Caki2 (cell line): ENCODE data around the gene TASL. TPM values are rescaled to one million over a fixed set of nuclear protein-coding genes. Genes with fewer than 3 reads are reported as not detected.
"Not testable (repeated sequence)": the region's sequence is repeated elsewhere in the genome, so short reads cannot be mapped to it uniquely, and the experiment has no call there.

Experiments used
- DNase-seq: peaks from one replicate; pipeline ENCODE4 v3.0.0-alpha.2; 2015; ENCODE audit warnings: low read depth
- in situ Hi-C: cut with HindIII; loops from 2 replicates; pipeline ENCODE4 v1.10.0; 2016; ENCODE audit warnings: low sequenced_read_pairs, low pct_unique_long_range_greater_than_20kb, mixed read lengths
- total RNA-seq: library from RNA; depleted of rRNA; stranded (reverse); fragments of >200 nt; shearing (Covaris generic); gene quantifications from 2 replicates; pipeline ENCODE4 v1.2.3, GENCODE V29; 2014; ENCODE audit warnings: low replicate concordance

TASL gene
- total RNA-seq, 1 experiment from 2014 or later: not detected

DNA sequence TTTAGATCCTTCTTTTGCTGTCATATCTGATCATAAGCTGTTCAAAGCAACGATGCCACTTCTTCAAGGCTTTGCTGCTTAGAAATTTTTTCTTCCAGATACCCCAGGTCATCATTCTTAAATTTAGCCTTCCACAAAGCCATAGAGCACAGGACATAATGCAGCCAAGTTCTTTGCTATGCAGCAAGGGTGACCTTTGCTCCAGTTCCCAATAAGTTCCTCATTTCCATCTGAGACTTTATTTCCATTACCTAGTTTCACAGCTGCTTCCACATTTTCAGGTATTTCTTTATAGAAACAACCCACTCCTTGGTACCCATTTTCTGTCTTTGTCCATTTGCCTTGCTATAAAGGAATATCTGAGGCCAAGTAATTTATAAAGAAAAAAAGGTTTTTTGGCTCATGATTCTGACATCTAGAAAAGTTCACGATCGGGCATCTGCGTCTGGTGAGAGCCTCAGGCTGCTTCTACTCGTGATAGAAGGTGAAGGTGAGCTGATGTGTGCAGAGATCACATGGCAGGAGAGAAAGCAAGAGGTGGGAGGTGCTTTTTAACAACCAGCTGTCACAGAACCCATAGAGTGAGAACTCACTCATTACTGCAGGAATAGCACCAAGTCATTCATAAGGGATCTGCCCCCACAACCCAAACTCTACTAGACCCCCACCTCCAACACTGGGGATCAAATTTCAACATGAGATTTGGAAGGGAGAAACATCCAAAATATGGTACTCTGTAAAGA, 11.8 kb upstream of the TASL start:
- no peak for DNase-seq
- in situ Hi-C loops: no loop called here

GRCh38 chrX:30586516-30586915, 8.9 kb upstream of the TASL start:
- in situ Hi-C loops: no loop called here
- no peak for DNase-seq

DNA sequence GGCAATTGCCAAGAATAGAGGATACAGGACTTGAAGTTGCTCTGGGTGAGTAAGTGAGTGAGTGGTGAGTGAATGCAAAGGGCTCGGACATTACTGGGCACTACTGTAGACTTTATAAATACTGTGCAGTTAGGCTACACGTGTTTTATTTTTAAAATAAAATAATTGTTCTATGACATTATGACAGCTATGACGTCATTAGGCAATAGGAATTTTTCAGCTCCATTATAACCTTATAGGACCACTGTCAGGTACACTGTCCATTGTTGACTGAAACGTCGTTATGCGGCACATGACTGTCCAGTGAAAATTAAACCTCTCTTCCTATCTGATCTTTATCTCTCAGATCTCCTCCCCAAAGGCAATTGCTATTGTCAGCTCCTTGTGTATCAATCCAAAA, 5.1 kb upstream of the TASL start:
- in situ Hi-C loops: no loop called here
- no peak for DNase-seq

GRCh38 chrX:30580641-30581040, 3.1 kb upstream of the TASL start:
- no peak for DNase-seq
- in situ Hi-C loops: no loop called here

- in situ Hi-C loops: no loop called here
- no peak for DNase-seq
These were observed 685 bp downstream of the TASL start for GRCh38 chrX:30576881-30577280.

GRCh38 chrX:30573125-30573524, 4.4 kb downstream of the TASL start:
- DNase-seq: no peak
- in situ Hi-C loops: no loop called here

DNA sequence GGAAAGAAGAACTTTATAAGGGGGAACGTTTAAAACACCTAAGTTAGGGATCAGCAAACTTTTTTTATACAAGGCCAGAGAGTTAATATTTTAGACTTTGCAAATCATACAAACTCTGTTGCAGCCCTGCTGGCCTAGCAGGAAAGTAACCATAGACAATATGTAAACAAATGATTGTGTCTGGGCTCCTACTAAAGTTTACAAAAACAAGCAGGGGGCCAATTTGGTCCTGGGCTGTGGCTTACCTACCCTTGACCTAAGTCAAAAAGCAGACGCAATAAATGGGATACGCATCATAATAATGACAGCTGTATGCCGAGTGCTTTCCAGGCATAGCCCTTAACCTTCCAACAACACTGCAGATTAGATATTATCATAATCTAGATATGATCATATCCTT, 4.9 kb downstream of the TASL start:
- in situ Hi-C loops: no loop called here
- no peak for DNase-seq

- in situ Hi-C loops: no loop called here
- DNase-seq: no peak
These were observed 5.6 kb downstream of the TASL start for GRCh38 chrX:30572004-30572403.

- in situ Hi-C loops: no loop called here
- no peak for DNase-seq
These were observed 7.1 kb downstream of the TASL start for GRCh38 chrX:30570505-30570904.

- DNase-seq: peak; percentile 41
- in situ Hi-C loops: no loop called here
These were observed 9.4 kb downstream of the TASL start for GRCh38 chrX:30568136-30568535.

GRCh38 chrX:30563070-30563469, 14.5 kb downstream of the TASL start:
- DNase-seq, in situ Hi-C loops: not testable (repeated sequence)

DNA sequence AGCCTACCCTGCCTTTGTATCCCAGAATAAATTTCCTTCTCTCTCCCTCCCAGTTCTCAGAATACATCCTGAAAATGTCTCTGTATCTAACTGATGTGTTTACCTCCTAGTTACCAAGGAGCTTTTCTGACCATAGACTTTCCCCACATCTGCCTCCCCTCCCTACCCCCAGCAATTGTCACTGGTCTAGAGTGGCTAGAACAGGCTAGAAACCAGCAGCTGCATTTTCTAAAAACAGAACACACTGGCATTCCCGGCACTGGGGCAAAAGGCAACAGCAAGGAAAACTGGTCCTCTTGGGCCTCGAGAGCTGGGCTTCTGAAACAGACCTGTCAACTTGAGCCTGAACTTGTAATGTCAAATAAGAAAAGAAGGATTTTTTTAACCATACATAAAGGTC, 16.4 kb downstream of the TASL start:
- DNase-seq: no peak
- in situ Hi-C loops: no loop called here

DNA sequence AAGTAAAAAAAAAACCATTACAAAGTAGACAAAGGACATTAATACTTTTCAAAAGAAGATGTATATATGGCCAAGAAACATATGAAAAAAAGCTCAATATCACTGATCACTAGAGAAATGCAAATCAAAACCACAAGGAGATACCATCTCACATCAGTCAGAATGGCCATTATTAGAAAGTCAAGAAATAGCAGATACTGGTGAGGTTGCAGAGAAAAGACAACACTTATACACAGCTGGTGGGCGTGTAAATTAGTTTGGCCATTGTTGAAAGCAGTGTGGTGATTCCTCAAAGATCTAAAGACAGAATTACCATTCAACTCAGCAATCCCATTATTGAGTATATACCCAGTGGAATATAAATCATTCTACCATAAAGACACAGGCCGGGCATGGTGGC, 39.3 kb downstream of the TASL start:
- no peak for DNase-seq
- in situ Hi-C loops: no loop called here

DNA sequence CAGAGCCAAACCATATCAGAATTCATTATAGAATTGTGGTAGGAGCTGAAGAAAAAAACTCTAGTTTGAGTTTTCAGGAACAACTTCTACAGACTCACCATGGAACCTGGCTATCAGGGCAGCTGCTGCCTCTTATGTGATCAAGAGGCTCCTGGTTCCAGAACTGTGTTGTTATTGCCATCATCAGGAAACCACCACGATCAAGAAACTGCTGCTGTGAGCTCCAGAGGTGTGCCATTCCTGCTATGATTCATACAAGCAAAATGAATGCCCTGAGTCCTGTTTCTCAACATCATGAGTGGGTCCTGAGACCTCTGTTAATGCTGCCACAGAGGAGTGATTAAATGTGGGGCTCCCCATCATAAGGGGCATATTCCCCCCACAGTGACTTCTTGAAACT, 43.7 kb downstream of the TASL start:
- in situ Hi-C loops: no loop called here
- no peak for DNase-seq

DNA sequence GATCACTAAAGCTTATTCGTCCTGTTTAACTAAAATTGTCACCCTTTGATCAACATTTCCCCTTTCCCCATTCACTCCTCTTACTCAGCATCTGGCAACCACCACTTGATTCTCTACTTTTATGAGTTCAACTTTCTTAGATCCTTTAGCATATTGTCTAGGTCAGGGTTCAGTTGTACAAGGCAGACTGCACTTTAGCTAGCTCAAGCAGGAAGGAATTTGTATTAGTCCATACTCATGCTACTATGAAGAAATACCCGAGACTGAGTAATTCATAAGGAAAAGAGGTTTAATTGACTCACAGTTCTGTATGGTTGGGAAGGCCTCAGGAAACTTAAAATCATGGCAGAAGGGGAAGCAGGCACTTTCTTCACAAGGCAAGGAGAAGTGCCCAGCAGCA, 44.3 kb downstream of the TASL start:
- DNase-seq: no peak
- in situ Hi-C loops: no loop called here

GRCh38 chrX:30530606-30531005, 47.0 kb downstream of the TASL start:
- in situ Hi-C loops: no loop called here
- no peak for DNase-seq

- no peak for DNase-seq
- in situ Hi-C loops: no loop called here
These were observed 51.8 kb downstream of the TASL start for GRCh38 chrX:30525732-30526131.

DNA sequence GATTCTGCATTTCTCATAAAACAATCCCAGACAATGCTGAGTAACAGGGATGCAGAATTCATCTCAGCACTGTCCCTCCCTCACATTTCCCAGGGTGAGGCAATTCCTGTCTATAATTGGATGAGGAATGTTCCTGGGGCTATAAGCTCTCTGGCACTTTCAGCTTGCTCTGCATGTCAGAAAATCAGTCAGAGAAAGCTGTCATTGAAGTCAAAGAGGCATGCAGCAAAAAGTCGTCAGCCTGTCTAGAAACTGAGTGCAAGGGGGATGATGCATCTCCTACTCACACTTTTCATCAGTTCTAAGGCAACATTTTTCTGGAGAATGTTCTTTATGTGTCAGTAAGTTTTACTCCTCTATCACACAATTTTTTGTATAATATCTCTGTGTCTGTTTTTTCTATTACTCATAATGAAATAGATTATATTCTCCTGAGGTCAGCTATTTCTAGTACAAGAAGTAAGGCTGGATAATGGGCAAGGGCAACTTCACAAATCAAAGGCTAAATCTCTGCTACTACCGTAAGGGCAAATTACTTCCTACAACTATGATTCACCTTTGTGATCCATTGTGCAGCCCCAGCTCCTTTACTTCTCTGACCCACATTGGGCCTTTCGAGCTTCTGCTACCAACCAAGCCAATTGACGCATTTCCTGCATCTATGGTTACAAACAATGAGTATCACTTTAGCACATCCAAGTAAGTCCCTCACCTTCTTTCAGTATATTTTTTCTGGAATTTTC, 56.0 kb downstream of the TASL start:
- in situ Hi-C loops: no loop called here
- no peak for DNase-seq

DNA sequence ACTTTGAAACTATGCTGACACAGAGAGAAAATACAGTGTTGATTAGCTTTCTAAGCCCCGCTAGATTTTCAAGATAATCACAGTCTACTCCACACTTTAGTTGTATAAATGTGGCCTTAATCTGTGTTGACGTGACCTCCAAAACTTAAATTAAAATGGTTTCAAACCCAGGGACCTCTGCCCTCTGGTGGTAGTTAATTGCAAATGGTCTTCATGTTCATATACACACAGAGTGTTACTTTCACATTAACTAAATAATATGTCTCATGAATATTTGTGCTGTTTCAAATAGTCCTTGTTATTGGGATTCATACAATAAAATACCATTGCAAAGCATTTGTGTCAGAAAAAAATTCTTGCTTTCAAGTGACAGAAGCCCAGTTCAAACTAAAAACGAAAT, 64.3 kb downstream of the TASL start:
- no peak for DNase-seq
- in situ Hi-C loops: no loop called here
